ENCODE data around the gene UBXN11.

Gene UBXN11

GRCh38 chr1:26265405-26265804, 41.0 kb downstream of the UBXN11 start:
- no peaks in the 10 kb centered on the region for H3K9me3 ChIP-seq (ENCODE audit: insufficient read depth, low read length)
- H2AFZ ChIP-seq (ENCODE audit: low read depth, low read length, severe bottlenecking): no peak overlapping the region
- no peaks in the 10 kb centered on the region for H3K79me2 ChIP-seq (ENCODE audit: insufficient read depth, low read length)
- peaks cover 46% of the 10 kb centered on the region for H3K36me3 ChIP-seq (ENCODE audit: low read length)
- H3K4me2 ChIP-seq (ENCODE audit: low read depth, low read length, poor library complexity, severe bottlenecking): no peak overlapping the region
- H4K20me1 ChIP-seq (ENCODE audit: low read depth, low read length): no peaks in the 10 kb centered on the region
- no peaks in the 10 kb centered on the region for H3K9me2 ChIP-seq (replicated peaks; ENCODE audit: insufficient read depth, low read length)
- H3K4me3 ChIP-seq (ENCODE audit: insufficient read depth, low read length, poor library complexity, severe bottlenecking): no peak overlapping the region
- H3K27ac ChIP-seq (ENCODE audit: low read depth, low read length): no peak overlapping the region
- no peaks in the 10 kb centered on the region for H3K27me3 ChIP-seq (ENCODE audit: low read length)
- no peak overlapping the region for H3K9ac ChIP-seq (ENCODE audit: low read length)
- H3F3A ChIP-seq (ENCODE audit: insufficient read depth): peaks cover 3% of the 10 kb centered on the region; the same call in 1 of the 2 replicates
- TF ChIP-seq EZH2phosphoT487 (conservative IDR thresholded peaks at IDR 0.05; ENCODE audit: low read length) (no peak), CTCF (IDR thresholded peaks at IDR 0.05; ENCODE audit: insufficient read depth, low read length, poor library complexity, severe bottlenecking) (no peak)

- H3K9ac ChIP-seq (ENCODE audit: low read length): no peak overlapping the region
- no peak overlapping the region for H3K4me3 ChIP-seq (ENCODE audit: insufficient read depth, low read length, poor library complexity, severe bottlenecking)
- H3K9me2 ChIP-seq (replicated peaks; ENCODE audit: insufficient read depth, low read length): no peaks in the 10 kb centered on the region
- TF ChIP-seq CTCF (IDR thresholded peaks at IDR 0.05; ENCODE audit: insufficient read depth, low read length, poor library complexity, severe bottlenecking): no peak
- no peak for TF ChIP-seq EZH2phosphoT487 (conservative IDR thresholded peaks at IDR 0.05; ENCODE audit: low read length)
- H2AFZ ChIP-seq (ENCODE audit: low read depth, low read length, severe bottlenecking): no peak overlapping the region
- H3K27me3 ChIP-seq (ENCODE audit: low read length): no peaks in the 10 kb centered on the region
- H3K4me2 ChIP-seq (ENCODE audit: low read depth, low read length, poor library complexity, severe bottlenecking): no peak overlapping the region
- no peaks in the 10 kb centered on the region for H3K79me2 ChIP-seq (ENCODE audit: insufficient read depth, low read length)
- H3K9me3 ChIP-seq (ENCODE audit: insufficient read depth, low read length): no peaks in the 10 kb centered on the region
- peaks cover 3% of the 10 kb centered on the region; the same call in 1 of the 2 replicates for H3F3A ChIP-seq (ENCODE audit: insufficient read depth)
- H3K36me3 ChIP-seq (ENCODE audit: low read length): peaks cover 46% of the 10 kb centered on the region
- H4K20me1 ChIP-seq (ENCODE audit: low read depth, low read length): no peaks in the 10 kb centered on the region
- no peak overlapping the region for H3K27ac ChIP-seq (ENCODE audit: low read depth, low read length)
These were observed 43.2 kb downstream of the UBXN11 start for GRCh38 chr1:26263212-26263611.

- H3K27me3 ChIP-seq (ENCODE audit: low read length): no peaks in the 10 kb centered on the region
- peaks cover 1% of the 10 kb centered on the region; the same call in 1 of the 2 replicates for H3K79me2 ChIP-seq (ENCODE audit: insufficient read depth, low read length)
- H3K36me3 ChIP-seq (ENCODE audit: low read length): peaks cover 33% of the 10 kb centered on the region
- H3F3A ChIP-seq (ENCODE audit: insufficient read depth): peaks cover 3% of the 10 kb centered on the region; the same call in 1 of the 2 replicates
- H2AFZ ChIP-seq (ENCODE audit: low read depth, low read length, severe bottlenecking): no peak overlapping the region
- no peak for TF ChIP-seq EZH2phosphoT487 (conservative IDR thresholded peaks at IDR 0.05; ENCODE audit: low read length)
- TF ChIP-seq CTCF (IDR thresholded peaks at IDR 0.05; ENCODE audit: insufficient read depth, low read length, poor library complexity, severe bottlenecking): no peak
- no peaks in the 10 kb centered on the region for H3K9me3 ChIP-seq (ENCODE audit: insufficient read depth, low read length)
- H3K9me2 ChIP-seq (replicated peaks; ENCODE audit: insufficient read depth, low read length): no peaks in the 10 kb centered on the region
- H3K4me2 ChIP-seq (ENCODE audit: low read depth, low read length, poor library complexity, severe bottlenecking): no peak overlapping the region
- H3K9ac ChIP-seq (ENCODE audit: low read length): no peak overlapping the region
- no peaks in the 10 kb centered on the region for H4K20me1 ChIP-seq (ENCODE audit: low read depth, low read length)
- no peak overlapping the region for H3K27ac ChIP-seq (ENCODE audit: low read depth, low read length)
- no peak overlapping the region for H3K4me3 ChIP-seq (ENCODE audit: insufficient read depth, low read length, poor library complexity, severe bottlenecking)
These were observed 46.9 kb downstream of the UBXN11 start for GRCh38 chr1:26259578-26259977.
